ENCODE data around the gene NAA16. TPM values are rescaled to one million over a fixed set of nuclear protein-coding genes. Genes with fewer than 3 reads are reported as not detected.
"Not testable (repeated sequence)": the region's sequence is repeated elsewhere in the genome, so short reads cannot be mapped to it uniquely, and the experiment has no call there.

NAA16 gene
- total RNA-seq, 1 donor from 2014 or later: 12.8 TPM

DNA sequence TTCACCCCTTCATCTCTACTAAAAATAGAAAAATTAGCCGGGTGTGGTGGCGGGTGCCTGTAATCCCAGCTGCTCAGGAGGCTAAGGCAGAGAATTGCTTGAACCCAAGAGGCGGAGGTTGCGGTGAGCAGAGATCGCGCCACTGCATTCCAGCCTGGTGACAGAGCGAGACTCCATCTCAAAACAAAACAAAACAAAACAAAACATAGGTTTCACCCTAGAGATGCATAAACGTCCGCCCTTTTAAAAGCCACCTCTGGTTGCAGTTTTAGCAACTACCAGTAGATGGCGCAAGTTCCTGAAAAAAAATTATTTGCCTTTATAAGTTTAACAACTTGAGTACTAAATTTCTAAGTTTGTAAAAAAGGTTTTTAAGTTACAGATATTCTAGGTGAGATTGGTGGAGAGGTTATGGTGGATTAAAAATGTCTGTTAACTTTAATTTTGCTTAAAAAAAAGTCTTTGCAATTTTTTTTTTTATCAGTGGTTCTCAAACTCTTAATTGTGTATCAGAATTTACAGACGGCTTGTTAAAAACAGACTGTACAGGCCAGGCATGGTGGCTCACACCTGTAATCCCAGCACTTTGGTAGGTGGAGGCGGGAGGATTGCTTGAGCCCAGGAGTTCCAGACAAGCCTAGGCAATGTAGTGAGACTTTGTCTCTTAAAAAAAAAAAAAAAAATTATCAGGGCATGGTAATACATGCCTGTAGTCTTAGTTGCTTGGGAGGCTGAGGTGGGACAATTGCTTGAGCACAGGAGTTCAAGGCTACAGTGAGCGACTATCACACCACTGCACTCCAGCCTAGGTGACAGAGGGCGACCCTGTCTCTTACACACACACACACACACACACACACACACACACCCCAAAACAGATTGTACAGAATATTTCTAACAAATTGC, 42.1 kb downstream of the NAA16 start:
- no peak for DNase-seq (ENCODE audit: low spot score)

DNA sequence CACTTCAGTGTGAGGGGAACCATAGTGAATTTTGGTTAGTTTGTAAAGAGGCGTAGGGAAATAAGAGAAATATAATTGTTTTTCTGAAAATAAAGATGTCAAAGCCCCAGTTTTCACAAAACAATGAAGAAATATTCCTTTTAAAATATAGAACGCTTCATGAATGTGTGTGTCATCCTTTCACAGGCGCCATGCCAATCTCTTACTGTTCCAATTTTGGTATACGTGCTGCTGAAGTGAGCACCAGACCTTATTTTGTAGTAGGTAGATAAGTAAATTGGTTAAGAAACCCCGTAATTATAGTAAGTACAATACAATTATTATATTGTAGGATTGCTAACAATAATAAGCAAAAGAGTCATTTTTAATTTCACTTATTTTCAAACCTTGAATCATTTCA, 43.3 kb downstream of the NAA16 start:
- no peak for DNase-seq (ENCODE audit: low spot score)

DNA sequence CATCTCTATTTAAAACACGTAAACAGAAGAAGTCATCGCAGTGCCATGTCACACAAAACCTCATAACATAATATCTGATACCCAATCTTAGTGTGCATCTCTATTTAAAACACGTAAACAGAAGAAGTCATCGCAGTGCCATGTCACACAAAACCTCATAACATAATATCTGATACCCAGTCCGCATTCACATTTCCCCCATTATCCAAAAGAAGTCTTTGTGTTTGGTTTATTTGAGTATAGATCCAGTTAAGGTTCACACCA, 45.2 kb downstream of the NAA16 start:
- not testable (repeated sequence) for DNase-seq (ENCODE audit: low spot score)

DNA sequence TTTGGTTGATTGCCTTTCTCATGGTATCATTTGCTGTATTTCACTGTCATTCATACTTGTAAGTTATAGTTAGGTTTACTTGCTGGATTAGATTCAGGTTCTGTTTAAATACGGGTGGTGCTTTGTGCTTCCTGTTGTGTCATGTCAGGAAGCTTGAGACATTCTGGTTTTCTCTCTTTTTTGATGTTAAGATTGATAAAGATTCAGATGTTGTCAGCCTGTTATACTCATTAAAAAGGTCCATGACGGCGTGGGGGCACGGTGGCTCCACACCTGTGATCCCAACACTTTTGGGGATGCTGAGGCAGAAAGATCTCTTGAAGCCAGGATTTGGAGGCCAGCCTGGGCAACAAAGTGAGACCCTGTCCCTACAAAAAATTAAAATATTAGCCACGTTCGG, 45.7 kb downstream of the NAA16 start:
- no peak for DNase-seq (ENCODE audit: low spot score)

DNA sequence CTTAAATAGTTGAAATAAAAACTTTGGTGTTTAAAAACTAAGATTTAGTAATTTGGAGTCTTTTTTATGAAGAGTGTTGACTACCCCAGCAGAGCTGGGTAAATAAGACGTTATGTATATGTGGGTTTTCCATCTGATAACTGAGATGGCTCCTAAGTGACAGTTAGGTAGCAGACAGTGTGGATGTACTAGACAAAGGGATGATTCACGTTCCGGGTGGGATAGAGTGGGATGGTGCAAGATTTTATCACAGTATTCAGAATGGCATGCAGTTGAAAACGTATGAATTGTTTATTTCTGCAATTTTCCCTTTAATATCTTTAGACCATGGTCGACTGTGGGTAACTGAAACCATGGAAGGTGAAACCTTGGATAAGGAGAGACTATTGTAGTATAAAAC, 50.4 kb downstream of the NAA16 start:
- no peak for DNase-seq (ENCODE audit: low spot score)

DNA sequence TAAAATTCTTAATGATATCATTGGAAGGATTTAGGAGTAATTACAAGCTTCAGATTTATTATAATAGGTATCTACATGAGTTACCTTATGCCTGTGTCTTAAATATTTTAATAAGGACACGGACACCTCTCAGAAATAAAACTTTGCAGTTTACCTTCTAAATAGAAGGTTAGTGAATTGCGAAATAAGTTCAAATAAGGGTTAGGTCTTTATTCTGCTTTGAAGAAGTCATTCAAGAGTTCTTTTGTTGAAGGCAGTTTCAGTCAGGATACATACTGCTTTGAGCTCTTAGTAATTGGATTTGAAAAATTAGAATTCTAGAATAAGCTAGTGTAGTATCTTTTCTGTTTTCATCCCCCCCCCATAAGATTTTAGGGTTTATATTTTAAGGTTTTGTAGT, 53.0 kb downstream of the NAA16 start:
- DNase-seq (ENCODE audit: low spot score): no peak

DNA sequence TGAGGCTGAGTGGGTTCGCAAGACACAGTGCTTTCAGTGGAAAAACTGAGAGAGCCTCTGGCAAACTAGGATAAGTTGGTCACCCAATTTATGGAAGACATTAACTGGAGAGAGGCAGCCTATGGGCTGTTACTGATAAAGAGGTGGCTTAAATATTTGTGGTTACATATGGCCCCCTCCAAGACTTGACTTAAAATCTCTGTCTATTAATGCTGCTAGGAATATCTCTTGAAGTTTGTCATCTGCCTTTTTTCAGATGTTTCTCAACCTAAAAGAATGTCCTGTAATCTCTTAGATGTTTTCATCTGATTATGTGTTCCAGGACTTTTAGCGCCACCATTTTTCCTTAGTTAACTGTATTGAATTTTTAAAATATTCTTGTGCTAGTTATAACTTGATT, 54.6 kb downstream of the NAA16 start:
- no peak for DNase-seq (ENCODE audit: low spot score)

DNA sequence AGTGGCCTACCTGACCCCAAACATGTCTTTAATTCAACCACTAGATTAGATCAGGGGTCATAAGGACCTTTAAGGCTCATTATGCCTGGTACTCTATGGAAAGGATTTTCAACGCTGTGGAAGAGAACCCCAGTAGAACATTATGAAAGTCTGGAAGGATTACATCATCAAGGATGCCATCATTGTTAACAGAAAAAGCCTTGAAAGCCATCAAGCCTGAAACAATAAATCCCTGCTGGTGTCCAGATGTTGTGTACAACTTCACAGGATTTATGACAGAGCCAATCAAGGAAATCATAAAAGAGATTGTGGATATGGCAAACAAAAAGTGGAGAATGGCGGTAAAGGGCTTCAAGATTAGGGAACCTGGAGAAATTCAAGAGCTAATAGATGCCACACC, 59.7 kb downstream of the NAA16 start:
- no peak for DNase-seq (ENCODE audit: low spot score)

DNA sequence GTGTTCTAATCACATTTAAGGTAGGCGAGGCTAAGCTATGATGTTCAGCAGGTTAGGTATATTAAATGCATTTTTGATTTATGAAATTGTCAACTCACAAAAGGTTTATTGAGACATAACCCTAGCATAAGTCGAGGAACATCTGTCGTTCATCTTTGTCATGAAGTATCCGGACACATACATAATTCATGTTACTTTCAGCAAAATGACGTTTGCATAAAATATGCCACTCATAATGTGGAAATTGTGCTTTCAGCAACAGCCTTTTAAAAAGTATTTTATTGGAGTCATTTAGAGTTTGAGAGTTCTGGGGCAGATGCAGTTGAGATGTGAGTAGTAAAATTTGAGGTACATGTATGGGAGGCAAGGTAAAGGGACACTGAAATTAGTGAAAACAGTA, 66.4 kb downstream of the NAA16 start:
- no peak for DNase-seq (ENCODE audit: low spot score)

DNA sequence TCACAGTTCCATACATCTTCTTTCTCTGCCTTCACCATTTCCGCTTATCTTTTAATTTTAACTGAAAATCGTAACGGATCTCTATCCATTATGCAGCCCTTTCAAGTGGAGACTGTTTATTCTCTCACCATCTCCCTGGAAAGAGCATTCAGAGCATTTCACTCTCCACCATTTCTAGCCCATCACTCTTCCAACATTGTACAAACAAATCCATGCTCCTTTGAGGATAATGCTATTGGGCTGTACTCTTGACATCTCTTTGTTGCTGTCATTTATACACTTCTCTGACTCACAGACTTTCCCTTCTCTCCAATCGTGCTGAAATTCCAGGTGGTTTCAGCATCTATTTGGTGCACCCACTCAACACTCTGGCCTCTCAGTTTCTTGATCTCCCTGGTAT, 71.4 kb downstream of the NAA16 start:
- no peak for DNase-seq (ENCODE audit: low spot score)

DNA sequence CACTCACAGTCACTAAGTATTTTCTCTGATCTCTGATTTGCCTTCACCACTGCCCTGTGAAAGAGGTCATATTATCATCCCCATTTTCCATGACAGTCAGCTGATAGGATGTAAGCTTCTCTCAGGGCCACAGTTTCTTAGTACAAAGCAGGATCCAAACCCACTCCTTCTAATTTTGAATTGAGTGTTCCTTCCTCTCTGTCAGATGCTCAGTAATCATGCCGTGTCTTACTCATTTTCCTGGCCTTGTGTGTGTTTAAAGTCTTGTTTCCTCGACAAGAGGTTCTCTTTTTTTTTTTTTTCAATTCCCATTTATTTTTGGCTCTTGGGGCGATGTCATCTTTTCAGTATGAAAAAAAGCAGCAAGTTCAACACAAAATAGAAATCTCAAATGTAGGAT, 72.3 kb downstream of the NAA16 start:
- DNase-seq (ENCODE audit: low spot score): no peak

DNA sequence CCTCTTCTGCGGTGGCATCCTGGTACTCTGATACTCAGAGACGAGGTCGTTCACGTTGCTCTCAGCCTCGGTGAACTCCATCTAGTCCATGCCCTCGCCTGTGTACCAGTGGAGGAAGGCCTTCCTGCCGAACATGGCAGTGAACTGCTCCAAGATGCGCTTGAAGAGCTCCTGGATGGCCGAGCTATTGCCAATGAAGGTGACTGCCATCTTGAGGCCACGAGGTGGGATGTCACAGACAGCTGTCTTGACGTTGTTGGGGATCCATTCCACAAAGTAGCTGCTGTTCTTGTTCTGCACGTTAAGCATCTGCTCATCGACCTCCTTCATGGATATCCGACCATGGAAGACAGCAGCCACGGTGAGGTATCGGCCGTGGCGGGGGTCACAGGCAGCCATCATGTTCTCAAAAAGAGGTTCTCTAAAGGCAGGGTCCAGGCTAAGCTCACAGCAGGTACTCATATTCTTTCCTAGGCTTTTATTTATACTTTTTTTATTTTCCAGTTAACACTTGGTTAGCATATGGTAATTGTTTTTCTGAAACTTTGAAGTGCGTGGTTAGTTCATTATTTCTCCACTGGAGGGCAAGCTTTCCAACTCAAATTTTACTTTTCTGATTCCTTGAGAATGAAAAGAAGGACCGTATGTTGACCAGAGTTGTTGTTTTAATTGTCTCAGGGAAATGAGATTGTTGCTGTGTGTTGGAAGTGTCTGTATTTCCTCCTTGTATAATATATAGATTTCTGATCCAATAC, 73.9 kb downstream of the NAA16 start:
- no peak for DNase-seq (ENCODE audit: low spot score)

DNA sequence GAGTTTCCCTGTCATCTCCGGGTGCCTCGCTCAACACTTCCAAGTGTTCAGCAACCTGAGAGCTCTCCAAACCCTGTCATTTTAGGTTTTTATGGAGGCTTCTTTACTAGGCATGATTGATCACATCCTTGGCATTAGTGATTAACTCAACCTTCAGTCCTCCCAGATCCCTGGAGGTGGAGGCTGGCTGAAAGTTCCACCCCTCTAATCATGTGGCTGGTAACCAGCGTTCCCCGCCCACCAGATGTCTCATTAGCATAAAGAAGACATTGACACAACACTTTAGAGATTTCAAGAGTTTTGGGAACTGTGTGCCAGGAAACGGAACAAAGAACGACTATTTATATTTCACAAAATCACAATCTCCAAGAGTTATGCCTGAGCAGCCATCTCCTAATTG, 75.1 kb downstream of the NAA16 start:
- no peak for DNase-seq (ENCODE audit: low spot score)

DNA sequence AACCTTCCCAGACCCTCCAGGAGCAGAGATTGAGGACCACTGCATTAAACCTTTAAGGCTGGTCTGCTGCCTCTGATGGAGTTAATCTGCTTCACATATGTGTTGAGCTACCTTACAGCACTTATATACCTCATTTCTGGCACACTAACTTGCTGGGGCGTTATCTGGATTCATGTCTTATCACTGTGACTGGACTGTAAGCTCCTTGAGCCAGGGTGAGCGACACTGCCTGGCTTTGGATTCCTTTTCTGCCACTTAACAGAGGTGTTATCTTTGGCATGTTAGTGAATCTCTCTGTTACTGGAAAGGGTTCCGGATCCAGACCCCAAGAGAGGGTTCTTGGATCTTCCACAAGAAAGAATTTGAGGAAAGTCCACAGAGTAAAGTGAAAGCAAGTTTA, 76.5 kb downstream of the NAA16 start:
- DNase-seq (ENCODE audit: low spot score): no peak

DNA sequence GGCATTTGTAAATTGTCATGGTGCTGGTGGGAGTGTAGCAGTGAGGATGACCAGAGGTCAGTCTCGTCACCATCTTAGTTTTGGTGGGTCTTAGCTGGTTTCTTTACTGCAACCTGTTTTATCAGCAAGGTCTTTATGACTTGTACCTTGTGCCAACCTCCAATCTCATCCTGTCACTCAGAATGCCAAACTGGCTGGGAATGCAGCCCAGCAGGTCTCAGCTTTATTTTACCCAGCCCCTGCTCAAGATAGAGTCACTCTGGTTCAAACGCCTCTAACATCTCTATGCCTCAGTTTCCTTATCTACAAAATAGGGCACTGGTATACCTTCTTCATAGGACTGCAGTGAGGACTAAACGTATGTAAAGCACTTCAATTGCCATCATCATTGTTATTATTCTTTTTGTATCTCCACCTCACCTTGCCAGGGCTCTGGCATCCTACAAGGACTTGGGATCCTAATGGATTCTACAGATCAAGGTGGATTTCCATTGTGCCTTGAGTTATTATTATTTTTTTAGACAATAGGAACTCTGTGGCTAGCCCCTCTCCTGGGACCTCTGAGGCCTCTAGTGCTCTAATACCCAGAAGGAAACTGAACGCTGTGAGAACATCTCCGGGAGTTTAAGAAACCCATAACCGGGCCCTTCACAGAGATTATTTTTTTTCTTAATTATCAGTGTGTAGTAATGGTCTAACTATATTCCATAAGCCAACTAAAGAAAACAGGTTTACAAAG, 77.2 kb downstream of the NAA16 start:
- no peak for DNase-seq (ENCODE audit: low spot score)

DNA sequence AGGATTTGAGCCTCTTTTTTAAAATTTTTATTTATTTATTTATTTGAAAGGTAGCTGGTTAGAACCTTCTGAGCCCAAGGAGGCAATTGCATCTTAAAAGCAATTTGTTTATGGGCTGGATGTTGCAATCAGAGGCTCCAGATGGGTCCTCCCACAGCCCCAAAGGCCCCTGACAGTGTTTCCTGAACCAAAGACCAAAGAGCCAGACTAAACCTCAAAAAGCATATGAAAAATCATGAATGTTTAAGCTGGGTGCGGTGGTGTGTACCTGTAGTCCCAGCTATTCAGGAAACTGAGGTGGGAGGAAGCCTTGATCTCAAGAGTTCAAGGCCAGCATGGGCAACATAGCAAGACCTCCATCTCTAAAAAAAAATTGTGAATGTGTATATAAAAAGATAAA, 78.5 kb downstream of the NAA16 start:
- no peak for DNase-seq (ENCODE audit: low spot score)

DNA sequence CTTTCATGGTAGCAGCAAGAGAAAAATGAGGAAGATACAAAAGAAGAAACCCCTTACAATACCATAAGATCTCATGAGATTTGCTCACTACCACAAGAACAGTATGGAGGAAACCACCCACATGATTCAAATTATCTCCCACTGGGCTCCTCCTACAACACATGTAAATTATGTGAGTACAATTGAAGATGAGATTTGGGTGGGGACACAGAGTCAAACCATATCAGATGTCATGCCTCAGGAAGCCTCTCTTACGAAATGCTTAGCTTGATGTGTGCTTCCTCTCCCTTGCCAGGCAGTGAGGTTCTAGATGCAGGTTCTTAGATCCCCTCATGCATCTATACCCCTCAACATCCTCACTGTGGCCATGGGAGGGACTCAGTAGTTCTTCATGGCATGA, 83.1 kb downstream of the NAA16 start:
- no peak for DNase-seq (ENCODE audit: low spot score)

DNA sequence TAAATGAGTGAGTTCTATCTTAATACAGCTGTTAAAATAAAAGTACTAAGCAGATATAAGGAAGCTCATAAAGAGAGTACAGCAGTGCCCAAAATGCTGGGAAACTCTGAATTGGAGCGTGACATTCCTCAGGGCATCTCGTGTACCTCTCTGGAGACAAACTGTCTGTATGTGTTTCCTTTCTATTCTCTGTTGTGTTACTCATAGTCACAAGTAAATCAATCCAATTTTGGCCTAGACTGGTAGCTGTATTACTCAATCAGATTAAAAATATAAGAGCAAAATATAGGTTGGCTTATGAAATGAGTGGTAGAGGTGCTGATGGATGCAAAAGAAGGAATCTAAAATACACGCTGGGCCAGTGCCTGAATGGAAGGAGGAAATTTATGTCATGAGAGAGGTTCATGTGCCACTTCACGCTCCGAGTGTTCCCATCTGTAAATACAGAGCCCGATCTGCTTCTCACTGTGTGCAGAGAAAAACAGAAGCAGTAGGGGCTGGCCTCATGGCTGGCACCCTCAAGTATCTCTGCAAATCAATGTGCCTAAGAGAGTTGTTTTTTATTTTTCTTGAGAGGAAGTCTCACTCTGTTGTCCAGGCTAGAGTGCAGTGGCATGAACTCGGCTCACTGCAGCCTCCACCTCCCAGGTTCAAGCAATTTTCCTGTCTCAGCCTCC, 87.6 kb downstream of the NAA16 start:
- DNase-seq (ENCODE audit: low spot score): no peak

DNA sequence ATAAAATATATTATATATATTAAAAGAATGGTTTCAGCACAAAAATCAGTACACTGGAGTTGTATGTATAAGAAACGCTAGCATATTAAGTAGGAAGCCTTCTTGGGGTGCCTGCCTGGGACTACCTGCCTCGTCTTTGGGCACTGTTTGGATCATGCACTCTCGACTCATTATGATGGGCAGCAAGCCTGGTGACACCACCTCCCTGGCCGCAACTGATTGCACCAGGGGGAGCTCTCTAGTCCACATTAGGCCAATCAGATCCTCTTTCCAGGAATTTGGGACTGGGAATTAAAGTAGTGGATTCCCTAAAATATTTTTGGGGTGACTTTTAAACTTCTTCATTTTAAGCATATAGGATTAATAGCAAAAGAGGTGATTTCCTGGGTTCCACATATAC, 90.3 kb downstream of the NAA16 start:
- DNase-seq (ENCODE audit: low spot score): no peak

DNA sequence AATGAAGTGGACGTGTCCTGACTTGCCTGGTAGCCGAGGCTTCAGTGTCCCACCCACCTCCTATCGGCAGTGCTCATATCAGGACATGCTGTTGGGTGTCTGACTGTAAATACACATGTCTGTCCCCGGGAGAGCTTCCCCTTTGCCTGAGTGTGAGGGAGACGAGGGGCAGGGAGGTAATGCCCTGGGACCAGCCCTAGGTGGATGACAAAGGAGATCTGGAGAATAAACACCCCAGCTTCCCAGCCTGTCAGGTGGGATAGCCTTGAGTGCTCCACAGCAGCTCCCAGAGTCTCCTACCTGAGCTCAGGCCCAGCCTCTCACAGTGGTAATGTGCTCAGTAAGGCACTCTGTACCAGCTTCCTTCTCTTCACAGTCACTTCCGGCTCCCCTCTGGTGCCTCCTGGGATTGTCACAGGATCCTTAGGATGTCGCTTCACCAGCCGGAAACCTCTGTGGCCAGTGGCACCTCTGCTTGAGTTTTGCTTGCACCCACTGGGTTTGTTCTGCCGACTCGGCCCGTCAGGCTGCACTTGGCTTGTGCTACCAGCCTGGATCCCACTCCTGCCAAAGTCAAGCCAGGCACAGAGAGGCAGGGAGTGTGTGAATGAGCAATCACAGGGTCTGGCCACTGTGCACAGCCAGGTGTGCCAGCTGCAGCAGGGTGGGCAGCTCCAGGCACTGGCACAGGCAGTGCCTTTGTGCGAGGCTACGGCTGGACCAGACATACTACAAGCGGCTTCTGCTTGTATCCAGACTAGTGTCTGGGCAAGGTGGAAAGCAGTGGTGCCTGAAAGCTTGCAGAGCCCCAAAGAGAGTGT, 91.8 kb downstream of the NAA16 start:
- DNase-seq (ENCODE audit: low spot score): no peak

DNA sequence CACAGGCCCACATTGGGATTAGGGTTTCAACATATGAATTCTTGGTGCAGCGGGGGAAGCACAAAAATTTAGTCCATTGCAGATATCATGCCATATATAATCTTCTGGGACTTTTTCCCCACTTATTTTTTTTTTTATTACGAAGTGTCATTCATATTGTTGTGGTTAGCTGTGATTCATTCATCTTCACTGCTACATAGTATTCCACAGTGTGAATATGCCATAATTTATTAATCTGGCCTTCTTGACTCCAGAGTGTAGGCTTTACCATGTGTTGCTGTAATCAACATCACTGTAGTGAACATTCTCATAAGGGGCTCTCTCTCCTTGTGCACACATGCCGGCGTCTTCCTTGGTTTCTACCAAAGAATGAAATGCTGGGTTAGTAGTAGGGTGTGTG, 92.9 kb downstream of the NAA16 start:
- DNase-seq (ENCODE audit: low spot score): no peak

All from mesenteric fat pad (tissue), 1 donor.